Neural cell (in vitro differentiated cells): ENCODE data around the gene MYO1D. TPM values are rescaled to one million over a fixed set of nuclear protein-coding genes. Genes with fewer than 3 reads are reported as not detected.

ENCODE experiments used
- H2AFZ ChIP-seq: fragments of 200-600, 300-800 bp; sonication (generic), shearing (Covaris generic); 2 replicates; pipeline ENCODE4 v1.6.0; 2014; ENCODE audit warnings: low read depth, mild to moderate bottlenecking, antibody characterized with exemption, low read length, moderate library complexity
- H3F3A ChIP-seq: fragments of 200-600 bp; shearing (Covaris generic); 2 replicates; pipeline ENCODE4 v1.6.1; 2016; ENCODE audit warnings: mild to moderate bottlenecking, moderate library complexity, mixed read lengths, antibody characterized with exemption, low read length; ENCODE audit not compliant: insufficient read depth, poor library complexity, severe bottlenecking
- H3K27ac ChIP-seq: fragments of 200-600, 300-800 bp; sonication (generic), shearing (Covaris generic); 2 replicates; pipeline ENCODE4 v1.5.1; 2014; ENCODE audit warnings: mild to moderate bottlenecking, low read length, moderate library complexity
- H3K27me3 ChIP-seq: fragments of 300-800, 200-600 bp; sonication (generic), shearing (Covaris generic); 2 replicates; pipeline ENCODE4 v1.6.0; 2014; ENCODE audit warnings: mild to moderate bottlenecking, low read depth, low read length, moderate library complexity; ENCODE audit not compliant: insufficient read depth
- H3K36me3 ChIP-seq: fragments of 300-800, 200-600 bp; sonication (generic), shearing (Covaris generic); 2 replicates; pipeline ENCODE4 v1.5.1; 2014; ENCODE audit warnings: mild to moderate bottlenecking, antibody characterized with exemption, low read length, moderate library complexity; ENCODE audit not compliant: insufficient read depth
- H3K4me2 ChIP-seq: fragments of 300-800, 200-600 bp; sonication (generic), shearing (Covaris generic); 2 replicates; pipeline ENCODE4 v1.6.0; 2014; ENCODE audit warnings: mild to moderate bottlenecking, low read length
- H3K4me3 ChIP-seq: fragments of 300-800, 200-600 bp; sonication (generic), shearing (Covaris generic); 2 replicates; pipeline ENCODE4 v1.5.1; 2014; ENCODE audit warnings: mild to moderate bottlenecking, low read length, moderate library complexity
- H3K79me2 ChIP-seq: fragments of 200-600 bp; shearing (Covaris generic); replicated peaks from 2 replicates; pipeline ENCODE4 v1.6.0; 2014; ENCODE audit warnings: mild to moderate bottlenecking, low read length, moderate library complexity; ENCODE audit not compliant: insufficient read depth
- H3K9ac ChIP-seq: fragments of 300-800, 200-600 bp; sonication (generic), shearing (Covaris generic); 2 replicates; pipeline ENCODE4 v1.6.1; 2016; ENCODE audit warnings: mild to moderate bottlenecking, low read length, mixed read lengths
- H3K9me2 ChIP-seq: fragments of 200-600 bp; shearing (Covaris generic); 2 replicates; pipeline ENCODE4 v1.6.1; 2016; ENCODE audit warnings: mild to moderate bottlenecking, low read length, mixed read lengths; ENCODE audit not compliant: insufficient read depth
- H3K9me3 ChIP-seq: fragments of 200-600, 300-800 bp; sonication (generic), shearing (Covaris generic); 2 replicates; pipeline ENCODE4 v1.6.1; 2016; ENCODE audit warnings: mild to moderate bottlenecking, mixed run types, low read length, moderate library complexity, mixed read lengths
- H4K20me1 ChIP-seq: fragments of 200-600 bp; shearing (Covaris generic); 2 replicates; pipeline ENCODE4 v1.6.1; 2016; ENCODE audit warnings: mild to moderate bottlenecking, mixed run types; ENCODE audit not compliant: insufficient read depth
- CTCF ChIP-seq: fragments of 450-650 bp; IDR thresholded peaks from 2 replicates; pipeline ENCODE4 v1.5.1; 2014; ENCODE audit warnings: antibody characterized with exemption, mild to moderate bottlenecking, moderate library complexity; ENCODE audit not compliant: poor library complexity, severe bottlenecking
- EP300 ChIP-seq: fragments of 450-650 bp; conservative IDR thresholded peaks from 2 replicates; pipeline ENCODE4 v1.6.1; 2014; ENCODE audit warnings: antibody characterized with exemption, mild to moderate bottlenecking, moderate library complexity; ENCODE audit not compliant: poor library complexity, severe bottlenecking
- EZH2 ChIP-seq: fragments of 200-600, 300-800 bp; shearing (Covaris generic), sonication (generic); IDR thresholded peaks from 2 replicates; pipeline ENCODE4 v1.6.1; 2014; ENCODE audit warnings: antibody characterized with exemption, low read length, borderline replicate concordance, mild to moderate bottlenecking; ENCODE audit not compliant: insufficient read depth, poor library complexity, severe bottlenecking
- MXI1 ChIP-seq: fragments of 450-650 bp; conservative IDR thresholded peaks from 2 replicates; pipeline ENCODE4 v1.6.1; 2014; ENCODE audit warnings: antibody characterized with exemption, mild to moderate bottlenecking; ENCODE audit not compliant: poor library complexity, severe bottlenecking
- POLR2AphosphoS5 ChIP-seq: IDR thresholded peaks from 2 replicates; pipeline ENCODE4 v1.6.1; 2012
- RAD21 ChIP-seq: fragments of 450-650 bp; conservative IDR thresholded peaks from 2 replicates; pipeline ENCODE4 v1.6.1; 2014; ENCODE audit warnings: antibody characterized with exemption, mild to moderate bottlenecking, moderate library complexity
- SMC3 ChIP-seq: fragments of 450-650 bp; conservative IDR thresholded peaks from 2 replicates; pipeline ENCODE4 v1.6.1; 2014; ENCODE audit warnings: antibody characterized with exemption, mild to moderate bottlenecking, moderate library complexity; ENCODE audit not compliant: poor library complexity
- TAF1 ChIP-seq: IDR thresholded peaks from 2 replicates; pipeline ENCODE4 v1.6.1; 2012; ENCODE audit warnings: low read depth
- polyA plus RNA-seq: library from polyadenylated mRNA; depleted of rRNA; stranded (reverse); fragments of >200 nt; gene quantifications from 2 replicates; pipeline ENCODE4 v1.2.3, GENCODE V29; 2014
- TF ChIP-seq, protein P1 (sequence below): IDR thresholded peaks from 2 replicates; pipeline ENCODE4 v1.6.1; 2012; ENCODE audit warnings: borderline replicate concordance

Gene MYO1D
- polyA plus RNA-seq, 1 donor from 2014 or later, result 10.7 TPM

DNA sequence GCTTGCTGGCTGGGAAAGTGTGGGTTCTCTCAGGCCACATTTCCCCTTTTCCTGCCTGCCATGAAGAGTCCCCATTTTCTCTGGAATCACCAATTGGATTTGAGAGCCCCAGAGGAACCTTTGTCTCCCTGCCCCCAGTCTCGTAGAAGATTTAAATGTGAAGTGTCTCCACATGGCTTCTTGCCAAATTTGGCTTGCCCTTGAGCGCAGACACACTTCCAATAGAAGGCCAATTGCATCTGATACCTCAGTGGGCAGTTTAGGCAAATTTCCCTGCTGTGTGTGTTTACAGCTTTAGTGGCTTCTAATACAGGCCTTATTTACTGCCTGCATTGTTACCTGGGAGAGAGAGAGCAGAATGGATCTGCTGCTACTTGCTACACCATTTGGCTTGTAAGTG, 360.5 kb downstream of the MYO1D start:
- no peaks in the 10 kb centered on the region for H3K9me2 ChIP-seq
- peaks cover 8% of the 10 kb centered on the region for H3F3A ChIP-seq
- peaks cover 6% of the 10 kb centered on the region for H3K79me2 ChIP-seq
- no peaks in the 10 kb centered on the region for H3K36me3 ChIP-seq
- peak overlapping the region; percentile 100 for H3K27ac ChIP-seq
- H2AFZ ChIP-seq, result no peak overlapping the region
- no peaks in the 10 kb centered on the region for H3K9me3 ChIP-seq
- H4K20me1 ChIP-seq, result no peaks in the 10 kb centered on the region
- no peaks in the 10 kb centered on the region for H3K27me3 ChIP-seq
- H3K9ac ChIP-seq, result peak overlapping the region; percentile 9
- H3K4me3 ChIP-seq, result no peak overlapping the region
- H3K4me2 ChIP-seq, result no peak overlapping the region
- TF ChIP-seq CTCF (no peak), MXI1 (no peak), TAF1 (no peak), RAD21 (no peak), EP300 (no peak), SMC3 (no peak), POLR2AphosphoS5 (no peak), EZH2 (no peak)

- no peaks in the 10 kb centered on the region for H3K36me3 ChIP-seq
- H3K4me2 ChIP-seq, result peak overlapping the region; percentile 30
- no peaks in the 10 kb centered on the region for H3K9me2 ChIP-seq
- no peaks in the 10 kb centered on the region for H3K27me3 ChIP-seq
- H3K79me2 ChIP-seq, result peaks cover 6% of the 10 kb centered on the region
- peak overlapping the region; percentile 33 for H3K9ac ChIP-seq
- no peak overlapping the region for H3K4me3 ChIP-seq
- peaks cover 5% of the 10 kb centered on the region for H3F3A ChIP-seq
- TF ChIP-seq CTCF (no peak), TAF1 (no peak)
- TF ChIP-seq, protein P1, sequence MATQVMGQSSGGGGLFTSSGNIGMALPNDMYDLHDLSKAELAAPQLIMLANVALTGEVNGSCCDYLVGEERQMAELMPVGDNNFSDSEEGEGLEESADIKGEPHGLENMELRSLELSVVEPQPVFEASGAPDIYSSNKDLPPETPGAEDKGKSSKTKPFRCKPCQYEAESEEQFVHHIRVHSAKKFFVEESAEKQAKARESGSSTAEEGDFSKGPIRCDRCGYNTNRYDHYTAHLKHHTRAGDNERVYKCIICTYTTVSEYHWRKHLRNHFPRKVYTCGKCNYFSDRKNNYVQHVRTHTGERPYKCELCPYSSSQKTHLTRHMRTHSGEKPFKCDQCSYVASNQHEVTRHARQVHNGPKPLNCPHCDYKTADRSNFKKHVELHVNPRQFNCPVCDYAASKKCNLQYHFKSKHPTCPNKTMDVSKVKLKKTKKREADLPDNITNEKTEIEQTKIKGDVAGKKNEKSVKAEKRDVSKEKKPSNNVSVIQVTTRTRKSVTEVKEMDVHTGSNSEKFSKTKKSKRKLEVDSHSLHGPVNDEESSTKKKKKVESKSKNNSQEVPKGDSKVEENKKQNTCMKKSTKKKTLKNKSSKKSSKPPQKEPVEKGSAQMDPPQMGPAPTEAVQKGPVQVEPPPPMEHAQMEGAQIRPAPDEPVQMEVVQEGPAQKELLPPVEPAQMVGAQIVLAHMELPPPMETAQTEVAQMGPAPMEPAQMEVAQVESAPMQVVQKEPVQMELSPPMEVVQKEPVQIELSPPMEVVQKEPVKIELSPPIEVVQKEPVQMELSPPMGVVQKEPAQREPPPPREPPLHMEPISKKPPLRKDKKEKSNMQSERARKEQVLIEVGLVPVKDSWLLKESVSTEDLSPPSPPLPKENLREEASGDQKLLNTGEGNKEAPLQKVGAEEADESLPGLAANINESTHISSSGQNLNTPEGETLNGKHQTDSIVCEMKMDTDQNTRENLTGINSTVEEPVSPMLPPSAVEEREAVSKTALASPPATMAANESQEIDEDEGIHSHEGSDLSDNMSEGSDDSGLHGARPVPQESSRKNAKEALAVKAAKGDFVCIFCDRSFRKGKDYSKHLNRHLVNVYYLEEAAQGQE, result peak; percentile 55
- peak overlapping the region; percentile 100 for H3K27ac ChIP-seq
- H3K9me3 ChIP-seq, result no peaks in the 10 kb centered on the region
- no peaks in the 10 kb centered on the region for H4K20me1 ChIP-seq
- H2AFZ ChIP-seq, result no peak overlapping the region
Measured at GRCh38 chr17:32515677-32516383, 361.1 kb downstream of the MYO1D start.
